Measurements from ENCODE around the gene RHO. TPM values are rescaled to one million over a fixed set of nuclear protein-coding genes. Genes with fewer than 3 reads are reported as not detected.

Gene RHO
- total RNA-seq, 1 experiment from 2014 or later = not detected

GRCh38 chr3:129524081-129524480 lies 4.4 kb upstream of the RHO start:
- Histone ChIP-seq H3K56ac (ENCODE audit: insufficient read length, low read depth, low read length) (no peak overlapping the region), H3K23me2 (ENCODE audit: insufficient read length, low read depth, low read length, poor library complexity, severe bottlenecking) (no peaks in the 10 kb centered on the region), H3K23ac (ENCODE audit: insufficient read length, low read depth, low read length) (no peak overlapping the region), H3K4me2 (ENCODE audit: insufficient read depth, insufficient read length, low read length) (no peak overlapping the region), H2BK15ac (ENCODE audit: low read depth, low read length) (no peak overlapping the region), H4K20me1 (ENCODE audit: control insufficient read depth, insufficient read depth, insufficient read length) (no peaks in the 10 kb centered on the region), H4K5ac (ENCODE audit: insufficient read length, low read depth, low read length) (no peak overlapping the region), H2BK5ac (ENCODE audit: insufficient read length, low read length) (no peak overlapping the region), H3K27ac (ENCODE audit: insufficient read length, low read depth, low read length) (no peak overlapping the region), H2BK20ac (ENCODE audit: low read depth, low read length, poor library complexity, severe bottlenecking) (no peak overlapping the region), H4K8ac (replicated peaks; ENCODE audit: insufficient read length, low read depth, low read length) (no peak overlapping the region), H3K4ac (ENCODE audit: low read depth, low read length) (no peak overlapping the region), H3K79me1 (ENCODE audit: insufficient read depth, low read depth, low read length, poor library complexity, severe bottlenecking) (no peaks in the 10 kb centered on the region), H2BK12ac (ENCODE audit: insufficient read length, low read depth, low read length) (no peak overlapping the region), H2BK120ac (ENCODE audit: low read depth, low read length, poor library complexity, severe bottlenecking) (no peak overlapping the region), H3K18ac (ENCODE audit: insufficient read length, low read depth, low read length) (no peak overlapping the region), H3K14ac (ENCODE audit: insufficient read depth, low read length) (no peak overlapping the region), H3K79me2 (ENCODE audit: insufficient read depth, low read length) (no peaks in the 10 kb centered on the region), H3K9me3 (ENCODE audit: control insufficient read depth, low read depth, low read length) (no peaks in the 10 kb centered on the region), H4K91ac (ENCODE audit: insufficient read length, low read depth, low read length) (no peak overlapping the region), H3K27me3 (ENCODE audit: insufficient read depth, low read length) (no peaks in the 10 kb centered on the region; the same call in 1 of the 2 replicates), H2AFZ (ENCODE audit: low read length) (no peak overlapping the region), H3K9ac (ENCODE audit: extremely low read depth, insufficient read length, low read length) (no peak overlapping the region), H2AK5ac (ENCODE audit: insufficient read length, low read length) (no peak overlapping the region), H3T11ph (ENCODE audit: low read length) (no peak overlapping the region), H3K4me1 (ENCODE audit: insufficient read depth, low read length) (no peaks in the 10 kb centered on the region)
- H3K4me1 Mint-ChIP-seq = peaks cover 14 to 19% of the 10 kb centered on the region in 2 experiments
- H3K36me3 Mint-ChIP-seq (ENCODE audit: insufficient read depth in 1 of 3, low read depth in 3 of 3) = no peaks in the 10 kb centered on the region
- no peak for DNase-seq
- H3K27ac Mint-ChIP-seq = no peak overlapping the region
- no peaks in the 10 kb centered on the region for H3K9me3 Mint-ChIP-seq
- no CpG with 5 or more reads among the region's 4 CpGs for WGBS (ENCODE audit: extremely low coverage, insufficient read length, low lambda C conversion rate)
- TF ChIP-seq, protein P1, sequence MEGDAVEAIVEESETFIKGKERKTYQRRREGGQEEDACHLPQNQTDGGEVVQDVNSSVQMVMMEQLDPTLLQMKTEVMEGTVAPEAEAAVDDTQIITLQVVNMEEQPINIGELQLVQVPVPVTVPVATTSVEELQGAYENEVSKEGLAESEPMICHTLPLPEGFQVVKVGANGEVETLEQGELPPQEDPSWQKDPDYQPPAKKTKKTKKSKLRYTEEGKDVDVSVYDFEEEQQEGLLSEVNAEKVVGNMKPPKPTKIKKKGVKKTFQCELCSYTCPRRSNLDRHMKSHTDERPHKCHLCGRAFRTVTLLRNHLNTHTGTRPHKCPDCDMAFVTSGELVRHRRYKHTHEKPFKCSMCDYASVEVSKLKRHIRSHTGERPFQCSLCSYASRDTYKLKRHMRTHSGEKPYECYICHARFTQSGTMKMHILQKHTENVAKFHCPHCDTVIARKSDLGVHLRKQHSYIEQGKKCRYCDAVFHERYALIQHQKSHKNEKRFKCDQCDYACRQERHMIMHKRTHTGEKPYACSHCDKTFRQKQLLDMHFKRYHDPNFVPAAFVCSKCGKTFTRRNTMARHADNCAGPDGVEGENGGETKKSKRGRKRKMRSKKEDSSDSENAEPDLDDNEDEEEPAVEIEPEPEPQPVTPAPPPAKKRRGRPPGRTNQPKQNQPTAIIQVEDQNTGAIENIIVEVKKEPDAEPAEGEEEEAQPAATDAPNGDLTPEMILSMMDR (conservative IDR thresholded peaks at IDR 0.05) = no peak
- no peak overlapping the region for H3K4me3 Mint-ChIP-seq
- H3K27me3 Mint-ChIP-seq (ENCODE audit: low read depth) = no peaks in the 10 kb centered on the region; the same call in 1 of the 2 replicates
